GM10248 (cell line): Measurements from ENCODE around the gene LGR6.

Source experiments
- CTCF ChIA-PET: fragments of 300-600 bp; sonication (Branson Sonifier 250); formaldehyde crosslinking; extraction: SDS; loops from one replicate; lab custom pipeline; 2021; ENCODE audit warnings: antibody characterized with exemption; lab: Yijun Ruan, JAX
- POLR2A ChIA-PET: fragments of 350-650 bp; sonication (Branson Sonifier 250); formaldehyde crosslinking; extraction: SDS; loops from one replicate; lab custom pipeline; 2020; ENCODE audit warnings: antibody characterized with exemption; lab: Yijun Ruan, JAX
- DNase-seq: peaks from one replicate; pipeline ENCODE4 v3.0.0; 2012; ENCODE audit errors: extremely low spot score
- CTCF ChIP-seq: IDR thresholded peaks from 2 replicates; pipeline ENCODE4 v1.5.1; 2012; ENCODE audit warnings: mild to moderate bottlenecking, low read depth; ENCODE audit errors: extremely low read depth, missing control alignments, control extremely low read depth

The LGR6 gene

GRCh38 chr1:202162047-202162417, 31.6 kb upstream of the LGR6 start:
- peak; percentile 71 for DNase-seq
- TF ChIP-seq CTCF = no peak
- CTCF ChIA-PET = interaction anchor here (0.9 to 2.6 kb wide), 7 partner anchors 8 to 556 kb away, joined by 3 to 15 read pairs (median 4); no protein-coding TSS in a partner anchor
- POLR2A ChIA-PET = interaction anchor here (1.0 kb wide), 1 partner anchor 27 kb away, joined by 3 read pairs; no protein-coding TSS in a partner anchor

GRCh38 chr1:202162418-202163280, 30.9 kb upstream of the LGR6 start:
- ChIA-PET POLR2A (interaction anchor here (1.0 kb wide), 1 partner anchor 28 kb away, joined by 3 read pairs; no protein-coding TSS in a partner anchor), CTCF (interaction anchor here (0.9 to 2.6 kb wide), 10 partner anchors 8 to 556 kb away, joined by 3 to 15 read pairs (median 4); no protein-coding TSS in a partner anchor)
- TF ChIP-seq CTCF = no peak
- no peak for DNase-seq

- POLR2A ChIA-PET = no interaction called here
- DNase-seq = no peak
- CTCF ChIA-PET = interaction anchor here (1.0 to 2.6 kb wide), 10 partner anchors 9 to 555 kb away, joined by 3 to 15 read pairs (median 4); no protein-coding TSS in a partner anchor
- TF ChIP-seq CTCF = no peak
These were observed 30.0 kb upstream of the LGR6 start for GRCh38 chr1:202163281-202164270.

GRCh38 chr1:202164271-202165037, 29.1 kb upstream of the LGR6 start:
- TF ChIP-seq CTCF = no peak
- POLR2A ChIA-PET = interaction anchor here (1.0 kb wide), 1 partner anchor 10 kb away, joined by 4 read pairs; no protein-coding TSS in a partner anchor
- CTCF ChIA-PET = interaction anchor here (0.8 to 2.0 kb wide), 4 partner anchors 9 to 29 kb away, joined by 3 to 8 read pairs (median 5); partner anchors contain the start of gene LGR6
- peak; percentile 86 for DNase-seq

GRCh38 chr1:202165267-202165941, 28.2 kb upstream of the LGR6 start:
- no peak for DNase-seq
- ChIA-PET POLR2A (interaction anchor here (0.7 to 1.0 kb wide), 2 partner anchors 9 to 39 kb away, joined by 4 read pairs; no protein-coding TSS in a partner anchor), CTCF (interaction anchor here (0.8 to 2.9 kb wide), 6 partner anchors 9 to 180 kb away, joined by 3 to 8 read pairs (median 5); partner anchors contain the start of gene LGR6)
- TF ChIP-seq CTCF = no peak
